ENCODE data around the gene ATRX. TPM values are rescaled to one million over a fixed set of nuclear protein-coding genes. Genes with fewer than 3 reads are reported as not detected.
"Not testable (repeated sequence)": the region's sequence is repeated elsewhere in the genome, so short reads cannot be mapped to it uniquely, and the experiment has no call there.

Gene ATRX
- total RNA-seq, 1 donor, result 80.3 TPM

DNA sequence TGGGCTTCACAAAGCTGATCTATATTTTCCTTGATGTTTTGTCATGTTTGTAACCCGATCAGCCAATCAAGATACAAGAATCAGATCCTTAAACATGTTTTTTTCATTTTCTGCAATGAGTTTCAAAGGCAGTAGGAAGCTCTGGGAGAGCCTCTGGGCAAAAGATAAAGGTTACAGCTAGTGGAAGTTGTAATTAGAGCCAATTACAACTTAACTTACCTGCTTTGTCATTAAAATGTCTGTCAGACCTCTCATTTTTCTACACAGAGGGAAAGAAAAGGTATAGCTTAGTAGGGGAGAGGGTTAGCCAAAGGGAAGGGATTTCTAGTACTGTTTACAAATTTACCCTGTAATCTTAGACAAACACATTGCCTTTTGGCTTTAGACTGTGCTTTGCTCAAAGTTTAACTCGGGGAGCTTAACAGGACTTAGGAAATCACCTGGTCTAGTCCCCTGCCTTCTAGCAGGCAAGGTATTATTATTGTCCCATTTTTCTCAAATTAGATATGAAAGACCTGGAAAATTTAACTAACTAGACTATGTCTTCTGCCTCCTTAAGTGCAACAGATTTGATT lies 283.0 kb downstream of the ATRX start:
- H3K4me2 ChIP-seq (ENCODE audit: insufficient read depth, low read length), result no peak overlapping the region
- peaks cover under 1% of the 10 kb centered on the region for H3K36me3 ChIP-seq (ENCODE audit: insufficient read depth, low read length)
- H4K20me1 ChIP-seq (ENCODE audit: insufficient read depth, low read length), result no peaks in the 10 kb centered on the region
- H3K9me3 ChIP-seq (ENCODE audit: low read depth, low read length), result no peaks in the 10 kb centered on the region
- TF ChIP-seq, protein P1, sequence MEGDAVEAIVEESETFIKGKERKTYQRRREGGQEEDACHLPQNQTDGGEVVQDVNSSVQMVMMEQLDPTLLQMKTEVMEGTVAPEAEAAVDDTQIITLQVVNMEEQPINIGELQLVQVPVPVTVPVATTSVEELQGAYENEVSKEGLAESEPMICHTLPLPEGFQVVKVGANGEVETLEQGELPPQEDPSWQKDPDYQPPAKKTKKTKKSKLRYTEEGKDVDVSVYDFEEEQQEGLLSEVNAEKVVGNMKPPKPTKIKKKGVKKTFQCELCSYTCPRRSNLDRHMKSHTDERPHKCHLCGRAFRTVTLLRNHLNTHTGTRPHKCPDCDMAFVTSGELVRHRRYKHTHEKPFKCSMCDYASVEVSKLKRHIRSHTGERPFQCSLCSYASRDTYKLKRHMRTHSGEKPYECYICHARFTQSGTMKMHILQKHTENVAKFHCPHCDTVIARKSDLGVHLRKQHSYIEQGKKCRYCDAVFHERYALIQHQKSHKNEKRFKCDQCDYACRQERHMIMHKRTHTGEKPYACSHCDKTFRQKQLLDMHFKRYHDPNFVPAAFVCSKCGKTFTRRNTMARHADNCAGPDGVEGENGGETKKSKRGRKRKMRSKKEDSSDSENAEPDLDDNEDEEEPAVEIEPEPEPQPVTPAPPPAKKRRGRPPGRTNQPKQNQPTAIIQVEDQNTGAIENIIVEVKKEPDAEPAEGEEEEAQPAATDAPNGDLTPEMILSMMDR (IDR thresholded peaks at IDR 0.05; ENCODE audit: extremely low read depth, low read depth, low read length), result no peak
- H3K4me3 ChIP-seq (ENCODE audit: insufficient read depth, low read length), result no peak overlapping the region
- H3K79me2 ChIP-seq (ENCODE audit: insufficient read depth, low read length), result no peaks in the 10 kb centered on the region
- DNase-seq (ENCODE audit: insufficient read length, low spot score, missing footprints), result no peak
- H2AFZ ChIP-seq (ENCODE audit: low read length), result no peak overlapping the region
- no peak overlapping the region for H3K27ac ChIP-seq (ENCODE audit: low read depth, low read length)
- peaks cover 5% of the 10 kb centered on the region for H3K4me1 ChIP-seq (ENCODE audit: insufficient read depth, low read length)
- no peaks in the 10 kb centered on the region for H3K27me3 ChIP-seq (ENCODE audit: insufficient read depth, low read length)

DNA sequence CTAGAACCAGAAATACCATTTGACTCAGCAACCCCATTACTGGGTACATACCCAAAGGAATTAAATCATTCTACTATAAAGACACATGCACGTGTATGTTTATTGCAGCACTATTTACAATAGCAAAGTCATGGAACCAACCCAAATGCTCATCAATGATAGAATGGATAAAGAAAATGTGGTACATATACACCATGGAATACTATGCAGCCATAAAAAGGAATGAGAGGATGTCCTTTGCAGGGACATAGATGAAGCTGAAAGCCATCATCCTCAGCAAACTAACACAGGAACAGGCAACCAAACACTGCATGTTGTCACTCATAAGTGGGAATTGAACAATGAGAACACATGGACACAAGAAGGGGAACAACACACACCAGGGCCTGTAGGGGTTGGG lies 285.9 kb downstream of the ATRX start:
- H2AFZ ChIP-seq (ENCODE audit: low read length); H3K36me3 ChIP-seq (ENCODE audit: insufficient read depth, low read length); DNase-seq (ENCODE audit: insufficient read length, low spot score, missing footprints); H3K79me2 ChIP-seq (ENCODE audit: insufficient read depth, low read length); H3K4me2 ChIP-seq (ENCODE audit: insufficient read depth, low read length); H3K9me3 ChIP-seq (ENCODE audit: low read depth, low read length); H3K4me3 ChIP-seq (ENCODE audit: insufficient read depth, low read length); H3K4me1 ChIP-seq (ENCODE audit: insufficient read depth, low read length); H3K27ac ChIP-seq (ENCODE audit: low read depth, low read length); H3K27me3 ChIP-seq (ENCODE audit: insufficient read depth, low read length); H4K20me1 ChIP-seq (ENCODE audit: insufficient read depth, low read length): not testable (repeated sequence)

DNA sequence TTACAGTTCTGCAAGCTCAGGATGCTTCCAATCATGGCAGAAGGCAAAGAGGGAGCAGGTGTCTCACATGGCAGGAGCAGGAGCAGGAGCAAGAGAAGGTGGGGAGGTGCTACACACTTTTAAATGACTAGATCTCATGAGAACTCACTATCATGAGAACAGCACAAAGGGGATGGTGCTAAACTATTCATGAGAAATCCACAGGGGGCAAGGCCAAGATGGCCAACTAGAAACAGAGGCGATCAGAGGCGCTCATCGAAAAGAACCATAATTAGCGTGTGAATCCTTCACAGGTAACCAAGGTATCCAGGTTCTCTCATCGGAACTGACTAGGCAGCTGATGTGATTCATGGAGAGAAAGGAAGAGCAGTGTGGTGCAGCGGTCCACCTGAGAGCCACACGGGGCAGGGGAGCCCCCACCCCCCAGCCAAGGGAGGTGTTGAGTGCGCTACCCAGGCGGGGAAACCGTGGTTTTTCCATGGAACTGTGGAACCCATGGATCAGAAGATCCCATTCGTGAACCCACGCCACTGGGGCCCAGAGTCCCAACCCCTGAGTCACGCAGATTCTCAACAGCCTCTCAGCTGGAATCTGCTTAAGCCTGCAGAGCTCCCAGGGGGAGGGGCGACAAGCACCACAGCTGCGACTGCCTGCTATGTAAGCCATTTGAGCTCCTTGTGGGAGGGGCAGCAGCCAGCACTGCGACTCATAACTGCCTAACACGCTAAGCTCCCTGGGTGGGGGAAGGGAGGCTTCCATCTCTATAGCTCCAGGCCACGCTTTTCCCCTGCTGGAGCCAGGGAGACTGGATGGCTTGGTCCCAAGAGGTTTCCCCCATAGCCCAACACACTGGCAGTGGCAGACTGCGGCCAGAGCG lies 292.1 kb downstream of the ATRX start:
- no peaks in the 10 kb centered on the region for H3K36me3 ChIP-seq (ENCODE audit: insufficient read depth, low read length)
- no peak overlapping the region for H3K27ac ChIP-seq (ENCODE audit: low read depth, low read length)
- no peak overlapping the region for H2AFZ ChIP-seq (ENCODE audit: low read length)

DNA sequence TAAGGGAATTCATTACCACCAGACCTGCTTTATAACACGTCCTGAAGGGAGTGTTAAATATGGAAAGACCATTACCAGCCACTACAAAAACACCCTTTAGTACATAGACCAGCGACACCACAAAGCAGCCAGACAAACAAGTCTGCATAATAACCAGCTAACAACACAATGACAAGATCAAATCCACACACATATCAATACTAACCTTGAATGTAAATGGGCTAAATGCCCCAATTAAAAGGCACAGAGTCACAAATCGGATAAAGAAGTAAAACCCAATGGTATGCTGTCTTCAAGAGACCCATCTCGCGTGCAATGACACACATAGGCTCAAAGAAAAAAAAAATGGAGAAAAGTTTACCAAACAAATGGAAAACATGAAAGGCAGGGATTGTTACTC lies 302.0 kb downstream of the ATRX start:
- Histone ChIP-seq H3K4me1 (ENCODE audit: insufficient read depth, low read length) (no peaks in the 10 kb centered on the region), H3K4me3 (ENCODE audit: insufficient read depth, low read length) (no peak overlapping the region), H3K79me2 (ENCODE audit: insufficient read depth, low read length) (no peaks in the 10 kb centered on the region), H3K36me3 (ENCODE audit: insufficient read depth, low read length) (no peaks in the 10 kb centered on the region), H2AFZ (ENCODE audit: low read length) (no peak overlapping the region), H4K20me1 (ENCODE audit: insufficient read depth, low read length) (no peaks in the 10 kb centered on the region), H3K4me2 (ENCODE audit: insufficient read depth, low read length) (no peak overlapping the region), H3K27ac (ENCODE audit: low read depth, low read length) (no peak overlapping the region), H3K27me3 (ENCODE audit: insufficient read depth, low read length) (no peaks in the 10 kb centered on the region), H3K9me3 (ENCODE audit: low read depth, low read length) (no peaks in the 10 kb centered on the region)
- TF ChIP-seq, protein P1 (IDR thresholded peaks at IDR 0.05; ENCODE audit: extremely low read depth, low read depth, low read length), result no peak
- DNase-seq (ENCODE audit: insufficient read length, low spot score, missing footprints), result no peak

More for the DNA sequence above, 292.1 kb downstream of the ATRX start:
- no peaks in the 10 kb centered on the region for H3K27me3 ChIP-seq (ENCODE audit: insufficient read depth, low read length)
- no peaks in the 10 kb centered on the region for H3K79me2 ChIP-seq (ENCODE audit: insufficient read depth, low read length)
- H3K9me3 ChIP-seq (ENCODE audit: low read depth, low read length), result no peaks in the 10 kb centered on the region
- DNase-seq (ENCODE audit: insufficient read length, low spot score, missing footprints), result no peak
- no peak overlapping the region for H3K4me3 ChIP-seq (ENCODE audit: insufficient read depth, low read length)
- H3K4me1 ChIP-seq (ENCODE audit: insufficient read depth, low read length), result no peaks in the 10 kb centered on the region
- H3K4me2 ChIP-seq (ENCODE audit: insufficient read depth, low read length), result no peak overlapping the region
- TF ChIP-seq, protein P1 (IDR thresholded peaks at IDR 0.05; ENCODE audit: extremely low read depth, low read depth, low read length), result no peak
- no peaks in the 10 kb centered on the region for H4K20me1 ChIP-seq (ENCODE audit: insufficient read depth, low read length)
